ENCODE results near the gene PAK4.

Gene PAK4

GRCh38 chr19:39195755-39196154 lies 70.2 kb downstream of the PAK4 start:
- no peak for DNase-seq (ENCODE audit: low read depth)
- in situ Hi-C loops (cut with HindIII; ENCODE audit: low sequenced_read_pairs): no loop called here
- H3K4me3 ChIP-seq (ENCODE audit: low read depth, low read length): no peak overlapping the region
- TF ChIP-seq CTCF (IDR thresholded peaks at IDR 0.05; ENCODE audit: low read depth, low read length, missing control alignments): no peak

GRCh38 chr19:39196320-39196719 lies 70.7 kb downstream of the PAK4 start:
- H3K4me3 ChIP-seq (ENCODE audit: low read depth, low read length): no peak overlapping the region
- DNase-seq (ENCODE audit: low read depth): no peak
- in situ Hi-C loops (cut with HindIII; ENCODE audit: low sequenced_read_pairs): no loop called here
- no peak for TF ChIP-seq CTCF (IDR thresholded peaks at IDR 0.05; ENCODE audit: low read depth, low read length, missing control alignments)

GRCh38 chr19:39196860-39197562 lies 71.4 kb downstream of the PAK4 start, which contains the start of gene NCCRP1:
Gene NCCRP1 (plus strand): TSS chr19:39196964. CDS start chr19:39196983, 19 bp downstream.
- no peak for TF ChIP-seq CTCF (IDR thresholded peaks at IDR 0.05; ENCODE audit: low read depth, low read length, missing control alignments)
- H3K4me3 ChIP-seq (ENCODE audit: low read depth, low read length): no peak within 1 kb of the TSS
- in situ Hi-C loops (cut with HindIII; ENCODE audit: low sequenced_read_pairs): no loop called here
- DNase-seq (ENCODE audit: low read depth): no peak

- H3K4me3 ChIP-seq (ENCODE audit: low read depth, low read length): no peak overlapping the region
- no peak for DNase-seq (ENCODE audit: low read depth)
- in situ Hi-C loops (cut with HindIII; ENCODE audit: low sequenced_read_pairs): no loop called here
- no peak for TF ChIP-seq CTCF (IDR thresholded peaks at IDR 0.05; ENCODE audit: low read depth, low read length, missing control alignments)
Observed at GRCh38 chr19:39197808-39198207, 72.2 kb downstream of the PAK4 start.

GRCh38 chr19:39199025-39199424 lies 73.4 kb downstream of the PAK4 start:
- DNase-seq (ENCODE audit: low read depth): no peak
- no peak overlapping the region for H3K4me3 ChIP-seq (ENCODE audit: low read depth, low read length)
- TF ChIP-seq CTCF (IDR thresholded peaks at IDR 0.05; ENCODE audit: low read depth, low read length, missing control alignments): no peak
- in situ Hi-C loops (cut with HindIII; ENCODE audit: low sequenced_read_pairs): no loop called here

GRCh38 chr19:39200066-39200802 lies 74.6 kb downstream of the PAK4 start:
- DNase-seq (ENCODE audit: low read depth): no peak
- TF ChIP-seq CTCF (IDR thresholded peaks at IDR 0.05; ENCODE audit: low read depth, low read length, missing control alignments): no peak
- H3K4me3 ChIP-seq (ENCODE audit: low read depth, low read length): no peak overlapping the region
- in situ Hi-C loops (cut with HindIII; ENCODE audit: low sequenced_read_pairs): no loop called here

Measured in astrocyte of the cerebellum (primary cell).